ENCODE data around the gene TMEM184A. TPM values are rescaled to one million over a fixed set of nuclear protein-coding genes. Genes with fewer than 3 reads are reported as not detected.

Gene TMEM184A
- total and polyA plus RNA-seq, 2 donors (not counting 3 experiments of a cell fraction or from before 2014, with no cell fraction given) = 0.48 TPM; not detected in 1

DNA sequence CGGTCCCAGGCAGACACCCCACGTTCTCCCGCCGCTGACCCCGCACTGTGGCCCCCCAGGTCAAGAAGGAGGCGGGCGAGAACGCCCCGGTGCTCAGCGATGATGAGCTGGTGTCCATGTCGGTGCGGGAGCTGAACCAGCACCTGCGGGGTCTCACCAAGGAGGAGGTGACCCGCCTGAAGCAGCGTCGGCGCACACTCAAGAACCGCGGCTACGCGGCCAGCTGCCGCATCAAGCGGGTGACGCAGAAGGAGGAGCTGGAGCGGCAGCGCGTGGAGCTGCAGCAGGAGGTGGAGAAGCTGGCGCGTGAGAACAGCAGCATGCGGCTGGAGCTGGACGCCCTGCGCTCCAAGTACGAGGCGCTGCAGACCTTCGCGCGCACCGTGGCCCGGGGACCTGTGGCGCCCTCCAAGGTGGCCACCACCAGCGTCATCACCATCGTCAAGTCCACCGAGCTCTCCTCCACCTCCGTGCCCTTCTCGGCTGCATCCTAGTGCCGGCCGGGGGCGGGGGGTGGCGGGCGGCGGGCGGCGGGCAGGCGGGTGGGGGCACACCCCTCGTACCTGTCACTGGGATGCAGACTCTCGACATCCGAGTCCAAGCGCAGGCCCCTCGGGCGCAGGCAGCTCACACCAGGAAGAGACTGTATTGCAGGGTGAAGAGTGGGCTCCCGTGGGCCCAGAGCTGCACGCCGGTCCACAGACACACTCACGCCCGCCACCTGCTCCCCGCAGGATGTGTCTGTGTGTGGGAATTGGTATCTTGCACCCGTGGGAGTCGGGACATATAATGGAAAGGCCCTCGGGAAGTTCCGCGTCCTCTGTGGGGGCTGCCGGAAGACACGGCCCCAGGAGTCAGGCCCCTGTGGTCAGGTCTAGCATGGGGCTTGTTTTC, 15.9 kb downstream of the TMEM184A start:
- Histone ChIP-seq H3K9ac (replicated peaks; ENCODE audit: extremely low read depth, insufficient read depth, low read length) (no peak overlapping the region), H3K4me2 (ENCODE audit: insufficient read depth, low read length) (no peak overlapping the region), H3K4me1 (ENCODE audit: control insufficient read depth, extremely low read depth, insufficient read depth, low read length) (peaks cover 30% of the 10 kb centered on the region), H4K20me1 (replicated peaks; ENCODE audit: control insufficient read depth, extremely low read depth, insufficient read depth, low read length) (no peaks in the 10 kb centered on the region), H3K27ac (ENCODE audit: insufficient read depth, low read depth, low read length) (no peak overlapping the region), H3K27me3 (ENCODE audit: control insufficient read depth in 2 of 2, insufficient read depth in 2 of 2, low read length in 2 of 2) (no peaks in the 10 kb centered on the region), H3K9me3 (replicated peaks; ENCODE audit: control insufficient read depth, insufficient read depth, low read length) (no peaks in the 10 kb centered on the region), H3K79me2 (ENCODE audit: control insufficient read depth, insufficient read depth, low read length) (peaks cover 33% of the 10 kb centered on the region), H3K4me3 (replicated peaks in 1 of 3; ENCODE audit: insufficient read depth in 1 of 3, low read depth in 1 of 3, low read length in 3 of 3) (no peak overlapping the region), H3K9me1 (replicated peaks; ENCODE audit: control insufficient read depth, extremely low read depth, insufficient read depth, low read length) (no peaks in the 10 kb centered on the region), H3K36me3 (ENCODE audit: control insufficient read depth in 2 of 2, extremely low read depth in 1 of 2, insufficient read depth in 2 of 2, low read length in 2 of 2) (peaks cover 8 to 27% of the 10 kb centered on the region in 2 experiments), H2AFZ (ENCODE audit: low read depth, low read length) (no peak overlapping the region)
- intact Hi-C loops (cut with micrococcal nuclease) = no loop called here
- ChIA-PET CTCF (interaction anchor here (1.5 kb wide), 1 partner anchor 8 kb away, joined by 3 read pairs; no protein-coding TSS in a partner anchor), POLR2A (no interaction called here)
- BruUV-seq (replicated peaks) = no TSS peak
- dilution Hi-C loops (cut with MboI; ENCODE audit: extremely low pct_ligation_motif_present, low sequenced_read_pairs) = no loop called here
- no peak for DNase-seq (ENCODE audit: low read depth, low spot score)
- FAIRE-seq = no peak
- TF ChIP-seq POLR2AphosphoS5 (IDR thresholded peaks at IDR 0.05; ENCODE audit: insufficient read depth, low read depth, low read length) (no peak), MYC (IDR thresholded peaks at IDR 0.05; ENCODE audit: low read depth, low read length) (no peak), FOS (IDR thresholded peaks at IDR 0.05; ENCODE audit: borderline replicate concordance, insufficient read depth, low read length) (no peak), POLR2A (IDR thresholded peaks at IDR 0.05; ENCODE audit: low read depth, low read length) (no peak), CTCF (IDR thresholded peaks at IDR 0.05; ENCODE audit: extremely low read depth in 1 of 2, insufficient read depth in 1 of 2, low read depth in 1 of 2, low read length in 2 of 2) (no peak), EZH2 (IDR thresholded peaks at IDR 0.05; ENCODE audit: borderline replicate concordance, low read depth, low read length, severe bottlenecking) (no peak), GATA2 (IDR thresholded peaks at IDR 0.05; ENCODE audit: insufficient read depth, insufficient read length, low read depth, low read length) (no peak), JUN (IDR thresholded peaks at IDR 0.05; ENCODE audit: borderline replicate concordance, insufficient read depth, insufficient read length, low read depth) (no peak), MAX (IDR thresholded peaks at IDR 0.05; ENCODE audit: insufficient read depth, insufficient read length) (no peak)

All from endothelial cell of umbilical vein (primary cell).